ENCODE measurements around the gene ZCCHC2. TPM values are rescaled to one million over a fixed set of nuclear protein-coding genes. Genes with fewer than 3 reads are reported as not detected.

ZCCHC2 gene
- total and polyA plus RNA-seq, 2 of the 4 experiments (the other 2 are of a cell fraction), result 3.2 to 3.6 TPM

DNA sequence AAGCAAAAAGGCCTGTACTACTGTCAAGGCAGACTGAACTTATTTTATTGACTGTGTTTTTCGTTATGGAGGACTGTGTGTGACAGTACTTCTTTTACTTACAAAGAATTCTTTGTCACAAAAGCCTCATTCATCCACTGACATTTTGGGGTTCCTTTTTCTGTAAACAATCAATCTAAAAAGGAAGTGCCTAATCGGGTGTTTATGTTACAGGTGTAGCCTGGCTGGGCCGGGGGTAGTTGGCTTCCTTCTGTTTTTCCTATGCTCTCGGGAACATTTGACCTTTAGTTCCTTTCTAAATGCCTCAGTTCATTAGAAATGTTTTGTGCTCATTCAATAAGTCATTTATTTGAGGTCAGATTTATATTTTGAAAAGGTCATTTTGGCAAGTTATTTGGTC is 8.3 kb downstream of the ZCCHC2 start:
- H3K23ac ChIP-seq (ENCODE audit: low read depth, low read length), result no peak overlapping the region
- in situ Hi-C loops (cut with MboI; ENCODE audit: low sequenced_read_pairs) (no loop called here), intact Hi-C loops (cut with micrococcal nuclease) (no loop called here), dilution Hi-C loops (cut with HindIII; ENCODE audit: low sequenced_read_pairs, unreplicated experiment) (no loop called here)
- no peaks in the 10 kb centered on the region for H3K27me3 ChIP-seq (ENCODE audit: control insufficient read depth, insufficient read depth, low read length)
- no peak overlapping the region for H4K8ac ChIP-seq (ENCODE audit: low read depth in 2 of 2, low read length in 2 of 2)
- no peak overlapping the region for H3K18ac ChIP-seq (ENCODE audit: low read depth, low read length)
- TF ChIP-seq CHD1 (IDR thresholded peaks at IDR 0.05; ENCODE audit: low read depth, low read length) (no peak), RAD21 (IDR thresholded peaks at IDR 0.05; ENCODE audit: low read length) (no peak)
- no CpG with 5 or more reads among the region's 4 CpGs for WGBS, 2 experiments (ENCODE audit: extremely low coverage in 2 of 2, insufficient read length in 1 of 2)
- H2AK5ac ChIP-seq (ENCODE audit: low read depth, low read length), result no peak overlapping the region
- H3K4me1 ChIP-seq (ENCODE audit: control insufficient read depth, insufficient read depth, low read length), result peaks cover 2% of the 10 kb centered on the region; the same call in 1 of the 2 replicates
- H3K79me1 ChIP-seq (ENCODE audit: low read depth in 1 of 2, low read length in 2 of 2), result peaks cover 17 to 51% of the 10 kb centered on the region in 2 experiments; a peak in 3 of 4 replicates
- H2BK15ac ChIP-seq (ENCODE audit: low read depth, low read length), result no peak overlapping the region
- no peak overlapping the region for H4K5ac ChIP-seq (ENCODE audit: low read depth, low read length)
- peaks cover 3% of the 10 kb centered on the region for H3K9me1 ChIP-seq (ENCODE audit: insufficient read depth, low read length)
- no peak overlapping the region for H2BK5ac ChIP-seq (ENCODE audit: low read depth, low read length, poor library complexity, severe bottlenecking)
- no TSS peak for BruUV-seq (replicated peaks)
- H3K56ac ChIP-seq (ENCODE audit: extremely low read depth, insufficient read depth, low read length), result no peak overlapping the region
- H2AK9ac ChIP-seq (replicated peaks; ENCODE audit: low read depth, low read length, poor library complexity), result no peak overlapping the region
- ChIA-PET CTCF (interaction anchor here (0.5 to 0.6 kb wide), 2 partner anchors 129 to 181 kb away, joined by 3 to 4 read pairs; no protein-coding TSS in a partner anchor), POLR2A (ENCODE audit: unreplicated experiment) (no interaction called here)
- H4K20me1 ChIP-seq (ENCODE audit: insufficient read depth, low read length), result no peaks in the 10 kb centered on the region
- H3K36me3 ChIP-seq (ENCODE audit: control insufficient read depth, insufficient read depth, low read length), result no peaks in the 10 kb centered on the region
- no peak overlapping the region for H3K27ac ChIP-seq (ENCODE audit: insufficient read depth, low read length)
- ATAC-seq (ENCODE audit: low read depth) (no peak), DNase-seq (no peak)
- no peak overlapping the region for H4K91ac ChIP-seq (ENCODE audit: insufficient read depth, low read depth, low read length)
- H3K14ac ChIP-seq (replicated peaks; ENCODE audit: low read depth, low read length), result no peak overlapping the region
- H2AFZ ChIP-seq (replicated peaks; ENCODE audit: low read length, poor library complexity), result no peak overlapping the region
- H2BK120ac ChIP-seq (ENCODE audit: low read depth, low read length), result no peak overlapping the region
- no peak overlapping the region for H3K9ac ChIP-seq (ENCODE audit: low read depth, low read length)
- no peak overlapping the region for H3K4me3 ChIP-seq (ENCODE audit: insufficient read depth, low read depth, low read length)
- no peak overlapping the region for H3K4ac ChIP-seq (ENCODE audit: low read depth, low read length)
- no peak overlapping the region for H2BK20ac ChIP-seq (ENCODE audit: low read depth, low read length)
- no peak overlapping the region for H3K4me2 ChIP-seq (ENCODE audit: low read depth, low read length)
- H3K9me3 ChIP-seq (ENCODE audit: control insufficient read depth, insufficient read depth, low read length), result no peaks in the 10 kb centered on the region

All from IMR-90 (cell line).